GM19025 (cell line): Measurements from ENCODE around the gene PDLIM3.
"Not testable (repeated sequence)": the region's sequence is repeated elsewhere in the genome, so short reads cannot be mapped to it uniquely, and the experiment has no call there.

Experiments used
- ATAC-seq: cut with Tn5 transposase; IDR thresholded peaks from one replicate; pipeline ENCODE4 v1.9.1; 2021; ENCODE audit warnings: mild to moderate bottlenecking, low read depth, moderate library complexity; ENCODE audit not compliant: unreplicated experiment

PDLIM3 gene

GRCh38 chr4:185522451-185522850, 12.9 kb downstream of the PDLIM3 start:
- no peak for ATAC-seq

GRCh38 chr4:185520119-185520518, 15.2 kb downstream of the PDLIM3 start:
- no peak for ATAC-seq

GRCh38 chr4:185518494-185518893, 16.8 kb downstream of the PDLIM3 start:
- no peak for ATAC-seq

GRCh38 chr4:185518069-185518468, 17.2 kb downstream of the PDLIM3 start:
- no peak for ATAC-seq

GRCh38 chr4:185515248-185515647, 20.1 kb downstream of the PDLIM3 start:
- no peak for ATAC-seq

GRCh38 chr4:185514182-185514697, 21.1 kb downstream of the PDLIM3 start:
- no peak for ATAC-seq

GRCh38 chr4:185513489-185514181, 21.7 kb downstream of the PDLIM3 start:
- no peak for ATAC-seq

GRCh38 chr4:185512516-185512915, 22.8 kb downstream of the PDLIM3 start:
- ATAC-seq = no peak

GRCh38 chr4:185511243-185511642, 24.1 kb downstream of the PDLIM3 start:
- not testable (repeated sequence) for ATAC-seq

GRCh38 chr4:185510806-185511205, 24.5 kb downstream of the PDLIM3 start:
- ATAC-seq = no peak

GRCh38 chr4:185508181-185508580, 27.1 kb downstream of the PDLIM3 start:
- no peak for ATAC-seq

GRCh38 chr4:185506422-185506821, 28.9 kb downstream of the PDLIM3 start:
- ATAC-seq = no peak

GRCh38 chr4:185504098-185505047, 30.9 kb downstream of the PDLIM3 start:
- ATAC-seq = no peak

GRCh38 chr4:185502386-185502785, 32.9 kb downstream of the PDLIM3 start:
- no peak for ATAC-seq

GRCh38 chr4:185500576-185500975, 34.7 kb downstream of the PDLIM3 start:
- ATAC-seq = no peak

- no peak for ATAC-seq
These were observed 35.3 kb downstream of the PDLIM3 start for GRCh38 chr4:185500035-185500434.

- ATAC-seq = no peak
These were observed 46.7 kb downstream of the PDLIM3 start for GRCh38 chr4:185488650-185489049.

- ATAC-seq = no peak
These were observed 53.9 kb downstream of the PDLIM3 start for GRCh38 chr4:185481401-185481800.

- peak; percentile 4 for ATAC-seq
These were observed 55.1 kb downstream of the PDLIM3 start for GRCh38 chr4:185480016-185480732.

GRCh38 chr4:185479507-185479971, 55.8 kb downstream of the PDLIM3 start:
- peak; percentile 74 for ATAC-seq

- ATAC-seq = no peak
These were observed 62.1 kb downstream of the PDLIM3 start for GRCh38 chr4:185473247-185473646.
